Activated naive CD8-positive, alpha-beta T cell treated with anti-CD3 and anti-CD28 coated beads, Interleukin-2, amount 50 U/mL, for 24 hours (primary cell): Measurements from ENCODE around the gene PARN.
"Not testable (repeated sequence)": the region's sequence is repeated elsewhere in the genome, so short reads cannot be mapped to it uniquely, and the experiment has no call there.

Experiments
- ATAC-seq: fragments of 150-1000 bp; cut with Tn5 transposase; one replicate; pipeline ENCODE4 v1.10.0; 2021
- DNase-seq: peaks from one replicate; pipeline ENCODE4 v3.0.0; 2021
- H3K27ac Mint-ChIP-seq: one replicate; pipeline ENCODE4 v1.8.0; 2021; ENCODE audit warnings: mild to moderate bottlenecking, mixed read lengths
- H3K27me3 Mint-ChIP-seq: one replicate; pipeline ENCODE4 v1.8.0; 2021; ENCODE audit warnings: mixed read lengths
- H3K36me3 Mint-ChIP-seq: one replicate; pipeline ENCODE4 v1.8.0; 2021; ENCODE audit warnings: low read depth, mixed read lengths
- H3K4me1 Mint-ChIP-seq: one replicate; pipeline ENCODE4 v1.8.0; 2021; ENCODE audit warnings: mixed read lengths
- H3K4me3 Mint-ChIP-seq: one replicate; pipeline ENCODE4 v1.8.0; 2021; ENCODE audit warnings: mild to moderate bottlenecking, moderate library complexity, mixed read lengths
- H3K9me3 Mint-ChIP-seq: one replicate; pipeline ENCODE4 v1.8.0; 2021; ENCODE audit warnings: mixed read lengths

PARN gene

GRCh38 chr16:14640538-14640937 is 10.5 kb upstream of the PARN start:
- Mint-ChIP-seq H3K4me3 (no peak overlapping the region), H3K4me1 (peaks cover 23% of the 10 kb centered on the region), H3K27me3 (no peaks in the 10 kb centered on the region), H3K27ac (peak overlapping the region; percentile 36), H3K36me3 (peaks cover 32% of the 10 kb centered on the region), H3K9me3 (no peaks in the 10 kb centered on the region)
- ATAC-seq (no peak), DNase-seq (no peak)

- H3K27ac Mint-ChIP-seq, H3K4me3 Mint-ChIP-seq, H3K9me3 Mint-ChIP-seq, ATAC-seq, DNase-seq, H3K27me3 Mint-ChIP-seq: not testable (repeated sequence)
- Mint-ChIP-seq H3K4me1 (peaks cover 42% of the 10 kb centered on the region), H3K36me3 (peaks cover 32% of the 10 kb centered on the region)
Measured at GRCh38 chr16:14636951-14637240, 6.8 kb upstream of the PARN start.

- H3K36me3 Mint-ChIP-seq: peaks cover 32% of the 10 kb centered on the region
- DNase-seq, ATAC-seq, H3K9me3 Mint-ChIP-seq, H3K4me3 Mint-ChIP-seq, H3K27me3 Mint-ChIP-seq: not testable (repeated sequence)
- H3K4me1 Mint-ChIP-seq: peaks cover 47% of the 10 kb centered on the region
- H3K27ac Mint-ChIP-seq: peak overlapping the region; percentile 1
Measured at GRCh38 chr16:14636179-14636950, 6.3 kb upstream of the PARN start.

GRCh38 chr16:14635395-14636165 is 5.5 kb upstream of the PARN start:
- ATAC-seq: no peak
- H3K9me3 Mint-ChIP-seq: no peaks in the 10 kb centered on the region
- no peaks in the 10 kb centered on the region for H3K27me3 Mint-ChIP-seq
- H3K4me1 Mint-ChIP-seq: peaks cover 46% of the 10 kb centered on the region
- DNase-seq: no peak
- H3K4me3 Mint-ChIP-seq: no peak overlapping the region
- H3K36me3 Mint-ChIP-seq: peaks cover 27% of the 10 kb centered on the region
- H3K27ac Mint-ChIP-seq: no peak overlapping the region

- Mint-ChIP-seq H3K27me3 (no peaks in the 10 kb centered on the region), H3K4me3 (peak overlapping the region; percentile 98)
- no peak for ATAC-seq
Measured at GRCh38 chr16:14634389-14634725, 4.3 kb upstream of the PARN start.

GRCh38 chr16:14632693-14633569 is 2.9 kb upstream of the PARN start, which contains the start of gene BFAR:
Gene BFAR (plus strand): TSS chr16:14632951. CDS start chr16:14644347, 11,396 bp downstream.
- H3K9me3 Mint-ChIP-seq: peaks cover 3% of the 10 kb centered on the region
- H3K27ac Mint-ChIP-seq: peak within 1 kb of the TSS; percentile 96

More at GRCh38 chr16:14634389-14634725, 4.3 kb upstream of the PARN start:
- peaks cover 3% of the 10 kb centered on the region for H3K9me3 Mint-ChIP-seq
- peaks cover 46% of the 10 kb centered on the region for H3K4me1 Mint-ChIP-seq
- peak overlapping the region; percentile 96 for H3K27ac Mint-ChIP-seq
- DNase-seq: no peak
- H3K36me3 Mint-ChIP-seq: peaks cover 22% of the 10 kb centered on the region

GRCh38 chr16:14630620-14631330 is 715 bp upstream of the PARN start:
- ATAC-seq, H3K9me3 Mint-ChIP-seq: not testable (repeated sequence)

More at GRCh38 chr16:14632693-14633569, 2.9 kb upstream of the PARN start, which contains the start of gene BFAR:
- Mint-ChIP-seq H3K27me3 (no peaks in the 10 kb centered on the region), H3K36me3 (peaks cover 21% of the 10 kb centered on the region), H3K4me3 (peak within 1 kb of the TSS; percentile 98), H3K4me1 (peaks cover 60% of the 10 kb centered on the region)
- DNase-seq (peak; percentile 100), ATAC-seq (peak; percentile 86)

GRCh38 chr16:14629612-14629918 is 495 bp downstream of the PARN start:
- Mint-ChIP-seq H3K9me3 (peaks cover 3% of the 10 kb centered on the region), H3K36me3 (peaks cover 32% of the 10 kb centered on the region), H3K4me1 (peaks cover 52% of the 10 kb centered on the region), H3K27ac (peak overlapping the region; percentile 96), H3K27me3 (no peaks in the 10 kb centered on the region), H3K4me3 (peak overlapping the region; percentile 98)
- ATAC-seq (peak; percentile 1), DNase-seq (no peak)

More at GRCh38 chr16:14630620-14631330, 715 bp upstream of the PARN start:
- H3K4me3 Mint-ChIP-seq: peak overlapping the region; percentile 98
- not testable (repeated sequence) for H3K27me3 Mint-ChIP-seq, DNase-seq
- peaks cover 31% of the 10 kb centered on the region for H3K36me3 Mint-ChIP-seq
- H3K27ac Mint-ChIP-seq: peak overlapping the region; percentile 96
- peaks cover 63% of the 10 kb centered on the region for H3K4me1 Mint-ChIP-seq

- DNase-seq (peak; percentile 7), ATAC-seq (no peak)
- Mint-ChIP-seq H3K27ac (peak overlapping the region; percentile 96), H3K4me1 (peaks cover 46% of the 10 kb centered on the region), H3K27me3 (no peaks in the 10 kb centered on the region), H3K9me3 (peaks cover 3% of the 10 kb centered on the region), H3K36me3 (peaks cover 29% of the 10 kb centered on the region), H3K4me3 (peak overlapping the region; percentile 98)
Measured at GRCh38 chr16:14628806-14629611, 1.1 kb downstream of the PARN start.

GRCh38 chr16:14627078-14627477 is 3.0 kb downstream of the PARN start:
- Mint-ChIP-seq H3K36me3 (peaks cover 38% of the 10 kb centered on the region), H3K27ac (no peak overlapping the region), H3K27me3 (no peaks in the 10 kb centered on the region), H3K4me3 (peak overlapping the region; percentile 15), H3K9me3 (peaks cover 3% of the 10 kb centered on the region), H3K4me1 (peaks cover 42% of the 10 kb centered on the region)
- DNase-seq (no peak), ATAC-seq (no peak)

- no peak overlapping the region for H3K4me3 Mint-ChIP-seq
- no peak for DNase-seq
- no peak for ATAC-seq
- H3K36me3 Mint-ChIP-seq: peaks cover 42% of the 10 kb centered on the region
- H3K27me3 Mint-ChIP-seq: no peaks in the 10 kb centered on the region
- no peaks in the 10 kb centered on the region for H3K4me1 Mint-ChIP-seq
- no peaks in the 10 kb centered on the region for H3K9me3 Mint-ChIP-seq
- no peak overlapping the region for H3K27ac Mint-ChIP-seq
Measured at GRCh38 chr16:14618566-14618965, 11.5 kb downstream of the PARN start.

GRCh38 chr16:14616280-14616679 is 13.8 kb downstream of the PARN start:
- H3K4me3 Mint-ChIP-seq: no peak overlapping the region
- no peak overlapping the region for H3K27ac Mint-ChIP-seq
- no peak for ATAC-seq
- no peaks in the 10 kb centered on the region for H3K4me1 Mint-ChIP-seq
- H3K9me3 Mint-ChIP-seq: no peaks in the 10 kb centered on the region
- H3K36me3 Mint-ChIP-seq: peaks cover 39% of the 10 kb centered on the region
- no peak for DNase-seq
- no peaks in the 10 kb centered on the region for H3K27me3 Mint-ChIP-seq

GRCh38 chr16:14613991-14614390 is 16.1 kb downstream of the PARN start:
- Mint-ChIP-seq H3K4me3 (no peak overlapping the region), H3K27me3 (no peaks in the 10 kb centered on the region), H3K36me3 (peaks cover 45% of the 10 kb centered on the region), H3K9me3 (no peaks in the 10 kb centered on the region), H3K4me1 (no peaks in the 10 kb centered on the region), H3K27ac (no peak overlapping the region)
- DNase-seq (no peak), ATAC-seq (no peak)
